HG02571 (cell line): ENCODE results near the gene NPTX1.

Experiments used
- ATAC-seq: cut with Tn5 transposase; IDR thresholded peaks from one replicate; pipeline ENCODE4 v1.9.1; 2021; ENCODE audit warnings: mild to moderate bottlenecking, moderate library complexity; ENCODE audit not compliant: unreplicated experiment

The NPTX1 gene

DNA sequence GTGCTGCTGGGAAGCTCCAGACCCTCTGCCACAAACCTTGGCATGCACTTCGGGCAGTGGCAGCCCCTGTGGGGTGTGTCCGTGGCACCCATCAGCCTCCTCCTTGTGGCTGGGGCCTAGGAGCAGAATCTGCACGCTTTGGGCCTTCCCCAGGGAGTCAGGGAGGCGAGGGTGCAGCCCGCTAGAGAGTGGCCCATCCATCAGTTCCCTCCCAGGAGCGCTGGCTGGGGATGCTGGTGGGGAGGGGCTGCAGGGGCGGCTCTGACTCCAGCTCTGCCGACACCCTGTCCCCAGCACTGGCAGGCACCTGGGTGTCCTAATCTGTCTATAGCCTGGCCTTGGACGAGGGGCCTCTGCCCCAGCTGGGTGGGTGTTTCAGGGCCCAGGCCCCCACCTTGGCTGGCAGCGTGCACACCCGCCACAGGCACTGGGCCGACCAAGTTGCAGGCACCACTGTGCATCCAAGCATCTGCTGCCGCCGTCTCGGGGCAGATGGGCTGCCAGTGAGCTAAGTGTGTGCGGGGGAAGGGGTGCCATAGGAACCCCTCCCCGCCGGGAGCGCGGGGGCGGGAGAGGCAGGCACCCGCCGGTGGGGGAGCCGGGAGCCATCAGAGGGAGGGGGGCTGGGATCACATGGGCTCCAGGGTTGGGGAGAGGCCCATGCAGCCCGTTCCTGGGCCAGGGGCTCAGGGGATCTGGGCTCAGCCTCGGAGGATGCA lies 31.2 kb downstream of the NPTX1 start:
- no peak for ATAC-seq

DNA sequence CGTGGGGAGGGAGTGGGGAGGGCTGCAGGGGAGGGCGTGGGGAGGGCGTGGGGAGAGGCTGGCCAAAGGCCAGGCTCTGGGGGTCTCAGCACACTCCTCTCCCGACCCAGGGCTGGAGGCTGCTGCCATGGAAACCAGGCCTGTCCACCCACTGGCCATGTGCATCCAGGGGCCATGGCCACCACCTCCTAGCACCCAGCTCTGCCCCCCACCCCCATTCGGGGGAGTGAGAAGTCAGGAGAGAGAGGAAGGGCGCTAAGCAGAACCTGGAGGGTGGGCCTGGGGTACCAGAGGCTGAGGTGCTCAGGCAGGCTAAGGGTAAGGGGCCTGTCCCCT lies 31.8 kb downstream of the NPTX1 start:
- ATAC-seq, result no peak

DNA sequence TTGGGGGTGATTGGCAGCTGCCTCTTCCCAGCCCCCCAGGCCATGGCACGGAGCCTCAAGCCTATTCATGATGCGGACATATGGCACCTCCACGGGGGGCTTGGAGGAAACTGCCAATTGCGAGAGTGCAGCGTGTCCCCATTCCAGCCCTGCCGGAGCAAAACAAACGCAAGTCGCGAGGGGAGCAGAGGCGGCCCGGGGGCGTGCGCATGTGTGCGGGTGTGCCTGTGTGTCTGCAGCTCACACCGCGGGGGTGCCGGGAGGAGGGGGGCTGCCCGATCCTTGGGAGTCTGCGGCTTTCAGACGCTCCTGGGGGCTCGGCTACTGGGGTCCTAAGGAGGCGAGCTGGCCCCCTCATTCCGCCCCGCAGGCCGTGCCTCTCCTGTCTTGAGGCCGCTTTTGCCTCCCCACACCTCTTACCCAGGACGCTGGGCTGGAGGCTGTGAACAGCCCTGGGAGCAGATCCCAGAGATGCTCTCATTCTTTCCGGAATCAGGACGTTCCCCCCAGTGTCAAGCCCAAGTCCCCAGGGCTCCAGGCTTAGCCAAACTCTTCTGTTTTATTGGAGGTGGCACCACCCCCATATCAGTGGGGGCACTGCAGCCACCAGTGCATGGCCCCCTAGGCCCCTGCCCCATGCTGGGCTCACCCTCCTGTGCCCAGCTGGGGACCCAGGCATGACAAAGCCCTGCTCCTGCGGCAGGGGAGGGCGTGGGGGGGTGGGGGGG lies 32.3 kb downstream of the NPTX1 start:
- no peak for ATAC-seq

DNA sequence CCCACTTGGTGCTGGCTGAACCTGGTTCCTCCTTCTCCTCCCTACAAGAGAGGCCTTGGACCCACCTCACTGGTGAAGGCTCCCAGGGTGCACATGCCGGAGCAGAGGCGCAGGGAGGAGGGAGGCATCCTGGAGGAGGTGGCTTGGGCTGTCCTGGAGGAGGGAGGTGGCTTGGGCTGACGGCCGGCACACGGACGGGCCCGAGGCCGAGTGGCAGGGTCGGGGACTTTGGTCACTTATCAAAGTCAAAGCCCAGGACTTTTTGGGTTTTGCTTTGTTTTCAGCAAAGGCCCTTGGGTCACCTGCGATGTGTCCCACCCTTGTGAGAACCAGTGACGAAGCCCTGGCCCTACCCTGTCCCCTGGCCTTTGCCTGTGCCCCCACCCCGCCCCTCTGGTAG lies 32.9 kb downstream of the NPTX1 start:
- no peak for ATAC-seq

DNA sequence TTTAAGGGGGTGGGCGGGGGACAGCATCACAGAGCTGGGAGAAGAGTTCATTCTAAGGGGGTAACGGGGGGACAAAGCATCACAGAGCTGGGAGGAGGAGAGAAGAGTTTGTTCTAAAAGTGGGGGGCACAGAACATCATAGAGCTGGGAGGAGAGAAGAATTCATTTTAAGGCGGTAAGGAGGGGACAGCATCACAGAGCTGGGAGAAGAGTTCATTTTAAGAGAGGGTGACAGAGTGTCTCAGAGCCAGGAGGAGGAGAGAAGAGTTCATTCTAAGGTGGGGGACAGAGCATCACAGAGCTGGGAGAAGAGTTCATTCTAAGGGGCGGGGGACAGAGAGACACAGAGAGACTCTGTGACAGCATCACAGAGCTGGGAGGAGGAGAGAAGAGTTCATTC lies 33.6 kb downstream of the NPTX1 start:
- no peak for ATAC-seq

DNA sequence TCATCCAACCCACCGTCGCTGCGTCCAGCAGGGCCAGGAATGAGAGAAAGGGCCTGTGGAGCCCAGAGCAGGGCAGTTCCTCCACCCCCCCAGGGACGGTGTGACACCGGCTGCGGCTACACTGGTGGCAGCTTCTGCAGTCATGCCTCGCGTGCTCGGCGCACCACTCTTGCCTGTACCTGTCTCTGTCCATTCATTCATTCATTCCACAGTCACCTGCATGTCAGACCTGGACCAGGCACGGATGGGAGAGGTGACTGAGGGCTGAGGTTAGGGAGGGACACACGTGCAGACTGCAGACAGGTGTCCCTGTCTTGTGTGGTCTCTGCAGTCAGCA lies 34.1 kb downstream of the NPTX1 start:
- ATAC-seq, result no peak

DNA sequence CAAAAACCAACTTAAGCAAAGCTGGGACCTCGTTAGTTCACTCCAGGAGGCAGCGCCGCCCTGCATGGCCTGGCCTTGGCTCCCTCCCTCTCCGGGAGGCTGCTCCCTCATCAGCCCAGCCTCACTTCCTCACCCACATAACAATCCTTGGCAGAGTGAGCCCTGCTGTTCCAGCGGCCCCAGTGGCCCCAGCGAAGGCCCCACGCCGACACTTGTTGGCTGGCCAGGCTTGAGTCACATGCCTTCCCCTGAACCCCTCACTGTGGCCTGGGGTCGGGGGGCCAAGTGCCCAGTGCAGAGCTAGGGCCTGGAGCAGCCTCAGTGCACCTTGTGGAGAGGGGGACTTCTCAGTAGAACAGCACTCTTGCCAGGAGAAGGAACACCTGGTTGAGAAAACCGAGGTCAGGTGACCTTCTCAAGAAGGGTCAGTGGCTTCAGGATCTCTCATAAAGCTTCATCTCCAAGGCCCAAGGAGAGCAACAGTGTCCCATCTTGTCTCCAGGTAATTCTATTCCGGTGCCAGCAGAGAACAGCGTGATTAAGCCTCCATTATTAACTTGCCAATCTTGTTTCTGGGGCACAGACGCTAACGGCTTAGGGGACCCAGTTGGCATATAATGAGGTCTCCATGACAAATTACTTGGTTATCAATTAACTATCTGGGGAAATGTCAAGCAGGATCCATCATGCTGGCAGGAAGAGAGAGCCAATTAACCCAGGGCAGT lies 34.6 kb downstream of the NPTX1 start:
- ATAC-seq, result no peak

DNA sequence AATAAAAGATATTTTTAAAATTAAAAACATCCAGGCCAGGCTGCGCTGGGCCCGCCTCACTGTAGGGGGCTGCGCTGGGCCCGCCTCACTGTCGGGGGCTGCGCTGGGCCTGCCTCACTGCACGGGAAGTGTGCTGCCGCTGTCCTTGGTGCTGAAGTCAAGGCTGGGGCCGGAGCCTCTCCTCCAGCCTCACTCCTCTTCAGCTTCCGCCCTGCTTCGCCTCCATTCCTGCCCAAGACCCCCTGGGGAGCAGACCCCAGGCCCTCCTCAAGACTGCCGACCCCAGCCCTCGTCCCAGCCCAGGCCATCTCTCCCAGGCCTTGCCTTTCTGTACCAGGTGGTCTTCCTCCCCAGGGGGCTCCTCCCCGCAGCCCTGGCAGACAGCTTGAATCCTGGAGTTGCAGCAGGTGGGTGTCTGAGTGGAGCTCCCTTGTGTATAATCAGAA lies 35.3 kb downstream of the NPTX1 start:
- no peak for ATAC-seq

DNA sequence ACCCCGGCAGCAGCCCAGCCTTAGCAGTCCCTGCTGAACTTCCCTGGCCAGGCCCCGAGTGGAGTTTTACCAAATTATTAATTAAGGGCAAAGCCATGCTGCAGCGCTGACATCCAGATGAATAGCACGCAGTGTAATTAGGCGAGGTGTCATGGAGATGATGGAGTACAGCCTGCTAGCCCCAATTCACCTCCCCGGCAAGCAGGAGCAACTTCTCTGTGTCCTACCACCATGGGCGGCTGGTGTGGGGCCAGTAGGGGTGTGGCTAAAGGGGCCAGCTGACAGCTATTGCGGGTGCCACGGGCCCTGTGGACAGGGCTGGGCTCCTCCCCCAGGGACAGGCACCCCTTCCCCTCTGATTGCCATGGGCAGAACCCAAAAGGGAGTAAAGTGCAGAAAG lies 36.9 kb downstream of the NPTX1 start:
- ATAC-seq, result no peak

DNA sequence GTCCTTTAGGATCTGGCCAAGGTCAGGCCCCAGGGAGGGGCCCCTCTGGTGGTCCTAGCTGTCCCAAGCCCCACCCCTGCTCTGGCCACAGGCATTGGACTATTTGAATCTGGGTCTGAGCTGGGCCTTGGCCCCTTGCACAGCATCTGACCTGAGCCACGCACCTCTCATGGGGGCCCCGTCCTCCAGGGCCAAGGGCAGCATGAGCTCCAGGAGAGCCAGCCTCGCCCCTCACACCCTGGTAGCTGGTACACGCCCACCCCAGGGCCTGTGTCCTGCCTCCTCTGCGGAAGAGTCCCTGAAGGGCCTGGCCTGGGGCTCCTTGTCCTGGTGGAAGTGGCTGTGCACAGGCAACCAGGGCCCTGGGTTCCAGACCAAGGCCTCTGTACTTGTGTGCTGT lies 37.6 kb downstream of the NPTX1 start:
- no peak for ATAC-seq

DNA sequence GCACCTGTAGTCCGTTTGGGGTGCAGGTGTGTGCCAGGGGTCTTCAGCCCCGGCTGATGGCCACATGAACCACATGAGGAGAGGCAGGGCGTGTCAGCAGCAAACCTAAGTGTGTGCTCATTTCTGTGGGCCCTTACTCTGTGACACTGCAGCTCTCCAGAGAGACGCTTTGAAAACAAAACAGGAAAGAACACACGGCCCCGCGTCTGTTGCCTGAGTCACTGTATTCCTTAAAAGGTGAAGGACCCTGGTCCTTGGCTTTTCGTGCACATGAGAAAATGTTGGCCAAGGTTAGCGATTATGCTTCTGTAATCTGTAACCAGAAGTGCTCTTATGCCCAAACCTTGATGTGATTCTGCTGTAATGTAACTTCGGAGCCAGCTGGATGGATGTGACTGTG lies 38.9 kb downstream of the NPTX1 start:
- ATAC-seq, result no peak

DNA sequence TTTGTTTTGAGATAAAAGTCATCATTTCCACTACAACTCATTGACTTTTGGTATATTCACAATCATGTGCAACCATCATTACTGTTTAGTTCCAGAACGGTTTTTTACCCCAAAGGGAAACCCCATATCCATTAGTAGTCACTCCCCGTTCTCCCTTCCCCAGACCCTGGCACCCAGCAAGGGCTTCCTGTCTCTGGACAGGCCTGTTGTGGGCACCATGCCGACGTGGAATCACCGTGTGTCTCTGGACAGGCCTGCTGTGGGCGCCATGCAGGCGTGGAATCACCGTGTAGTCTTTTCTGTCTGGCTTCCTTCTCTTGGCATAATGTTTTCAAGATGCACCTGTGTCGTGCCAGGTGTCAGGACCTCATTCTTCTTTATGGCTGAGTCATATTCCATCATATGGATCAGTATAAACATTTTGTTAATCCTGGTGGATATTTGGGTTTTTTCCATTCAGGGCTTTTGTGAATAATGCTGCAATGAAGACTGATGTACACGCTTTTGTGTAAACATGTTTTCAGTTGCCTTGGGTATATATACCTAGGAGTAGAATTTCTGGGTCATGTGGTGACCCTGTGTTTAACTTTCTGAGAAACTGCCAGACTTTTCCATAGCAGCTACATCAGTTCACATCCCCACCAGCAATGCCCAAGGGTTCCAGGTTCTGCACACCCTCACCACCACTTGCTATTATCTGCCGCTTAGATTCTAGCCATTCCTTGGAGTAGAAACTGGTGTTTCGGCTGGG lies 42.3 kb downstream of the NPTX1 start:
- ATAC-seq, result no peak

DNA sequence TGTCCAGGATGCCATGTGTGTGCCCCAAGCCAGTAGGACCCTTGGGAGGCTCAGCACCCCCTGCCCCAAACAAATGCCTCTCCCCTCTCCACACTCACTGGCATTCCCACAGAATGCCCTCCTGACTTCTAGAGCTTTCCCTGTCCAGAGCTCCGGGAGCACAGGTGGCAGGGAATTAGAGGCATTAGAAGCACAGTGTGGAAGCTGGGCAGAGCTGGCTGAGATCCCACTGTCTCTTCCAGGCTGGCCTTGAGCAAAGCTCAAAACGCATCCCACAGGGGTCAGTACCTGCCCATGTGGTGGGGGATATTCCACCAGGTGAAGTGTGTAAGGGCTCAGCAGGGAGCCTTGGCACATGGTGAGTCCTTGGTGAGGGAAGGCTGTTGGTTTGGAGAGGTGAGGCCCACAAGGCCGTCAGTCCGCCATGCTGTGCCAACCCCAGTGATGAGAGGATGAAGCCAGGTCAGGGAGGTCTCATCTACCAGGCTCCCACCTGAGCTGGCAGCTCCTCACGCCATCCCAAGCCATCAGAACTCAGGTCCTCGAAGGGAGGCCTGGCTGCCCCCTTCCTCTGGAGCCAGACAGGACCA lies 43.4 kb downstream of the NPTX1 start:
- ATAC-seq, result no peak

DNA sequence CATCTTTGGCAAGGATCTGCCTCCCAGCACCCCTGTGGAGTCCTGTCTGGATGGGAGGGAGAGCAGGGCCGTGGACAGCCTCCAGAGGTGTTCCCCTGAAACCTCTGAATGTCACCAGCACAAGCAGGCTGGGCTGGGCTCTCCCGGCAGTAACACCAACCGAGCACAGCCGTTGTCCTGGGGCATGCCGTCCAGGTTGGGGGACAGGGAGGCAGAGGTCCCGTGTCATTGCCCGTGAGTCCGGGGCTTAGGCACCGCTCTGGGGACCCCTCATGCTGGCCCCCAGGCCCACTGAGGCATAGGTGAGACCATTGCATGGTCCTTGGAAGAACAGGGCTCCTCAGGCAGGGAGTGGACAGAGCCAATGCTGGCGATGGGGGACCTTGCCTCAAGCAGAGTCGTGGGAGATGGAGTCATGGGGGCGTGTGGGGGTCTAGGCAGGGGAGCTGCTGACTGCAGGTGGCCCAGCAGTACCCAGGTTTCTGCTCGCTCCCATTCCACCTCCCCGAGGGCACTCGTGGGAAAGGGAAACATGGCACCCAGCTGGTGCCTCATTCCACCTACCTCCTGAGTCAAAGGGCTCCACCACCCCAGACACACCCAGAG lies 44.0 kb downstream of the NPTX1 start:
- no peak for ATAC-seq

DNA sequence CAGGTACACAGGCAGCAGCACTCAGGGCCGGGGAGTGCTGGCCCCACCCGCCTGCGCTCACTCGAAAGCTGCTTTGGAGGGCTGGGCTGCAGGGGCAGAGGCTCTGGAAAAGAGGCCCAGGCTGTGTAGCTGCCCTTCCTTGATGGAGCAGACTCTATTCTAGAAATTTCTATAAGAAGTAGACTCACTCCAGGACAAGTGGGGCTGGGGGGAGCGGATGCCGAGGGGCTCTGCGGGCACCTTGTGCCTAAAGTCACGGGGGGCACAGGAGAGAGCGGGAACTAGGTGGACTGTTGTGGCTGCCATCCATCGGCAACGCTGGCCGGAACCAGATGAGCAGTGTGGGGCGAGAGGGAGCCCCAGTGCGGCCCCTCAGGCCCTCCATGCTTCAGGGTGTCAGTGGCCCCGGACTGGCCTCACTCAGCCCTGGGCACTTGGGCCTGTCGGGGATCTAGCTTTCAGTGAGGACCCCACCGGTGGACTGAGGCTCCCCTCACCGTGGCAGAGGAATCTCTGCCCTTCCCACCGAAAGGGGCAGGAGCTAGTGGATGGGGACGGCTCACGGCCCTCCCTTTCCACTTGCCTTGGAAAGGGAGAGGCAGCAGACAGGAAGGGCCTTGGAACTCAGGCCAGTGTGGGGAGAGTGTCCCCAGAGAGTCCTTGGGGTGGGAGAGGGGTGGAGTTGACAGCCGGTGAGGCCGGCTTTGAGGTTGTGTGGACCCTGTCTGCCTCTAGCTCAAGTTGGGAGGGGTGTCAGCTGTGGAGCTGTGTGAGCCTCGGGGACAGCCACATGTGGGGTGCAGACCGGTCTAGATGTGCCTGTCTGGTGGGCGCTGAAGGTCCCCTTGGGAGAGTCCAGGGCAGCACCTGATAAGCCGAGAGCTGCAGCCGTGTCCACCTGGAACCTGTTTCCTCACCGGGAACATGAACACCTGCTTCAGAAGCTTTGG lies 44.9 kb downstream of the NPTX1 start:
- no peak for ATAC-seq

DNA sequence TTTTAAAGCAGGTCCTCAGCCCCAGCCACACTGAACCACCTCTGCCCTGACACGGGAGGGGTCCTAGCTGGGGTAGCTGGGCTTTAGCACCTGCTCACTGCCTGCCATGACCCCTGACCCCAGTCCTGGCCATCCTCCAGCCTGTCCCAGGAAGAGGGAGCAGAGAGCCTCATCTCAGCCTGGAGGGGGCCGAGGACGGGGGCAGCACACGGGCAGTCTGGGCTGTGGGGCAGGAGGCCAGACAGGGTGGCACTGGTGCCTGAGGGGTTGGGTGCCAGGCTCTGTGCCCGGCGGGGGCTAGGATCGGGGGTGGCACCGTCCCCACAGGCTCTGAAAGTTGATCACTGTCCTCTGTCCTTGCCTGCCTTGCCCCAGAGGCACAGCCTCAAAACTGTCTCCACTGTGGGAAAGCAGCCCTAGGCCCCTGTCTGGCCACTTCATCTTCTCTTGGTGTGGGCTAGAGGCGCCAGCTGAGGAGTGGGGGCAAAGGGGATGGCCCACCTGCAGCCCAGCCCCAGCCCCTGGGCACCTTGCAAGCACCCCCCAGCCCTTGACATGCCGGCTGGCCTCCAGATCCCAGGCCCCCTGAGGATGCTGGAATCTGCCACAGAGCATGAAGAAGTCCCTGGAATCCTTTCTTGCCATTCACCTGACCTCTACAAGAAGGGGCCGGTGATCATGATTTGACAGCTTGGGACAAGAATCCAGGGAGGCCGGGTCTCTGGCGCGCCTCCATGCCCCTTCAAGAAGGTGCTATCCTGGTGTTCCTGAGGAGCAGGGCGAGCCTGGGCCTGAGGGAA lies 45.8 kb downstream of the NPTX1 start:
- ATAC-seq, result no peak

DNA sequence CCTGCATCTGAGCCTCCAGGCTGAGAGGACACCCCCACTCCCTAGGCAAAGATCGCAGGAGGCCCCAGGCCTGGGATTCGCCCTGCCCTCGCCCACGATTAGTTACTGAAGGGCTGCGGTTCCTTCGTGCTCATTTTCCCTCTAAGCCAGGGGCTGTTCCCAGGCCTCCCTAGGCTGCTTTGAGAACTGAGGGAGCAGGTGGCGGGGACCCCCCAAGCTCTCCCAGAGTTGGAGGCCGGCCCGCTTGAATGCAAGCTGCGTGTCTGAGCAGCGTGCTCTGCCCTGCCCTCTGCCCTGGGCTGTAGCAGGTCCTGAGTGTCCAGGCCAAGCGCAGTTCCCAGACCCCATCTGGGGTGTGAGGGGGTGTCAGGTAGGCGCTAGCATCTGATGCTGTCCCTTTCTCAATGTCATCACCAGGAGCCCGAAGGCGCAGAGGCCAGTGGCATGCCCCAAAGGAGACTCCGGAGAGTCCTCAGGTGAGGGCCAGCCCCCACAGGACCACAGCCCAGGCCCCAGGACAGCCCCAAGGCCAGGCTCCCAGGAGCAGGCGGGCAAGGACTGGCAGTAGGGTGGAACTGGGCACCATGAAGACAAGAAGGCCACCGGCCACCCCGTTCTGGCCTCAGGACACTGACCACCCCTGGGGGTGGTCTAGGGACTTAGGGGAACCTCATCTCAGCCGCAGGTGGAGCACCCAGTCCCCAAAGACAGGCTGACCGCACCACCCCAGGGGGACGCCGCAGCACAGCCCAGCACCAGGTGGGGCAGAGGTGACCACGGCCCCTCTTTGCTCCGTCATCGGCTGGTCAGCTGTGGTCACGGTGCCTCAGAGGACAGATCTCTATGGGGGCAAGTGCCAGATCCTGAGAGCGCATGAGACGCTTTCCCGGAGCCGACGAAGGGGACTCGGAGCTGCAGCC lies 46.8 kb downstream of the NPTX1 start:
- ATAC-seq, result no peak

DNA sequence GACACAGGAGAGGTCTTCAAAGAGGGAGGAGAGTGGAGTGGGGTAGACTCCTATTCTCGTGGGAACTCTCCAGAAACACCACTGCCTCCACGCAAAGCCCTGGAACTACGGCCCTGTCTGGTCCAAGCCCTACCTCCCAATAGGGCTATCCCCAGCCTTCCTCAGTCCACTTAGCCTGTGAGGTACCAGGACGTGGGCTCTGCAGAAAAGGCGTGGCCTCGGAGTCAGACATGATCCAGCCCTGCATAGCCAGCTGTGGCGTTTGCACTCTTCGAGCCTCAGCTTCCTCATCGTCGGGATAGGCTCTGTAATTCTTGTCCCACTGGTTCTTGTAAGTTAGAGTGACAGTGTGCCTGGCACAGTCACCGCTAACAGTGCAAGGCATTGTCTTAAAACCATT lies 47.6 kb downstream of the NPTX1 start:
- no peak for ATAC-seq
